Panc1 (cell line): ENCODE measurements around the gene FAM131B.

Experiments used
- CTCF ChIP-seq: fragments of 450-650 bp; IDR thresholded peaks from 2 replicates; pipeline ENCODE4 v1.5.1; 2017; ENCODE audit warnings: mild to moderate bottlenecking
- POLR2AphosphoS5 ChIP-seq: IDR thresholded peaks from 2 replicates; pipeline ENCODE4 v1.6.1; 2012; ENCODE audit warnings: mild to moderate bottlenecking, low read depth, low read length, moderate library complexity
- TCF7L2 ChIP-seq: IDR thresholded peaks from 2 replicates; pipeline ENCODE4 v1.6.1; 2011; ENCODE audit warnings: mild to moderate bottlenecking, low read depth, low read length, inconsistent platforms

- TF ChIP-seq CTCF (no peak), POLR2AphosphoS5 (no peak), TCF7L2 (no peak)
Measured at GRCh38 chr7:143379611-143380259, 17.2 kb upstream of the FAM131B start.
